ENCODE data around the gene ATG9A. TPM values are rescaled to one million over a fixed set of nuclear protein-coding genes. Genes with fewer than 3 reads are reported as not detected.
A peak's percentile ranks its signal among the peaks of the same experiment; 100 is the strongest.
"Not testable (repeated sequence)": the region's sequence is repeated elsewhere in the genome, so short reads cannot be mapped to it uniquely, and the experiment has no call there.

Gene ATG9A
- total RNA-seq, 2 donors from 2014 or later: 69.0 to 74.4 TPM

DNA sequence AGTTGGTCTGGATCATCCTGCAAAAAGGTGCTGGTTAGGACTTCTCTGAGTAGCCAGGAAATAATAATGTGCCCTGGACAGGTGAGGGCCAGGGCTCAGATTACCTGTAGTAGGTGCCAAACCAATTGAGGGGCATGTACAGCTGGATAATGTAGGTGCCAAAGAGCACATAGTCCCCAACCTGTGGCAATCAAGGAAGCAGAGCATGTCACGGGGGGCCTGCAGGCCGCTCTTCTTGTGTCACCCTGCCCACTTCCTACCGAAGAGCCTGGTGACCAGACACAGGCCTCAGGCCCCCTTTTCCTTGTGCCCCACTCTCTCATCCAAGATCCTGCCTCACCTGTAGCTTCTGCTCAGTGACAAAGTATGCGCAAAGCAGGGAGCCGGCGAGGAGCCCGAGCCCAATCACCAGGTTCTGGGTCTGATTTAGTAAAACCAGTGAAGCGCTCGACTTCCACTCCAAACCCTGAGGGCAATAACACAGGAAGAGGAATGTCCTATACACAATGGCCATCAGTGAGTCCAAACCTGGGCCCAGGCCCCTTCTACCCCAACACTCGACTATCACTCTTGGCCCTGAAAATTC lies 15.9 kb downstream of the ATG9A start:
- ATAC-seq (no peak), DNase-seq (no peak)
- intact Hi-C loops (cut with DNase I): no loop called here

DNA sequence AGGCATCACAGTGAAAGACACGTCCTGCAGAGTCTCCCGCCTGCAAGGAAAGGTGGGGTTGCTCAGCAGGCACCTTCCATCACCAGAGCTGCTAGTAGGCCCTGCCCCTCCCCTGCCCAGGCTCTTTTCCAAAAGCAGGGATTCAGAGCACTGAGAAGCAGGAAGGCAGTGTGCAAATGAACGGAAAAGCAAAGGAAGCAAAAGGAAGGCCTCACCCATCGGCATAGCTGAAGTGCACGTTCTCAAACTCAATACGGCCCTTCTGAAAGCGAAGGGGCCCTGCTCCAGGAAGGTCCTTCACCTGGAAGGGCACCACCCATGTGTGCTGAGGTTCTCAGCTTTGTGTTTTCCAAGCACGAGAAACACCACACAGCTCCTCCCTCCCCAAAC lies 16.4 kb downstream of the ATG9A start:
- intact Hi-C loops (cut with DNase I): no loop called here
- DNase-seq (no peak), ATAC-seq (no peak)

DNA sequence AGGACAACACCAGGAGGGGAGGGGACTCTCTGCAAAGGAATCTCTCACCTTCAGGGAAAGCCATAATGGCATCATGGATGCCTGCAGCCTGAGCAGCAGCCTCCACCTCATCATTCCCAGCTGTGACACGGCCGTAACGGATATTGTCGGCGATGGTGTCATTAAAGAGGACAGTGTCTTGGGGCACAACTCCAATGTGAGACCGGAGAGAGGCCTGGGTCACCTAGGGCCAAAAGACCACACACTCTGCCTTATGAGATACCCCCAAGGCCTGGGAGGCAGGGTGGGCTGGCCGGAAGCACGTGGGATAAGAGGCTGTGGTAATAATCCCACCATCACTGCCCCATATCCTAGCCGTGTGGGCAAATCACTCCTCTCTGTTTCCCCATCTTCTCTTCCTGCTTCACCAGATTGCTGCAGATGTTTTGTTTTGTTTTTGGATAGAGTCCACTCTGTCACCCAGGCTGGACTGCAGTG lies 18.5 kb downstream of the ATG9A start:
- intact Hi-C loops (cut with DNase I): no loop called here
- ATAC-seq (no peak), DNase-seq (no peak)

DNA sequence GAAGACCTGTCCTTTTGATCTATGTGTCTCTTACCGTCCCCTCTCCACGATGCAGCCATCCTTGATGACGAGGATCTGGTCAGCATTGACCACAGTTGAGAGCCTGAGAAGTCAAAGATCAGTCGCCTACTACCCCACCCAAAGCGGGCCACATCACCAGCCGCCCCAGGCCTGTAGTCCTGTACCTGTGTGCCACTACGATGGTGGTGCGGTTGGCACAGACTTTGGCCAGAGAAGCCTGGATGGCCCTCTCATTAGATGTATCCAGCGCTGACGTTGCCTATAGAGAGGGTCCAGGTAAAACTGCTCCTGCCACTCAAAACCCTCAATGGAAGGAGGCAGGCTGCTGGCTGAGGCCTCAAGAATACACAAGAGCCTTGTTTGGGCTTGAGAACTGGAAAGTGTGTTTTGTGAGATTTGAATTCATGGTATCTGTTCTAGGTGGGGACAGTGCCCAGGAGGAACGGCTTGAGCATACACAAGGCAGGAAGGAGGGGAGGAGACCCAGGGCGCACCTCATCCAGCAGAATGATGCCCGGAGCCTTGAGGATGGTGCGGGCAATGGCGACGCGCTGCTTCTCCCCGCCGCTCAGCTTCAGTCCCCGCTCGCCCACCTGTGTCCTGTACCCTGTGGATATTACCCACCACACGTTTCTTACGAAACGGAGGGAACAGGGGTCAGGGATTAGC lies 19.1 kb downstream of the ATG9A start:
- no peak for ATAC-seq
- DNase-seq: no peak
- intact Hi-C loops (cut with DNase I): no loop called here

DNA sequence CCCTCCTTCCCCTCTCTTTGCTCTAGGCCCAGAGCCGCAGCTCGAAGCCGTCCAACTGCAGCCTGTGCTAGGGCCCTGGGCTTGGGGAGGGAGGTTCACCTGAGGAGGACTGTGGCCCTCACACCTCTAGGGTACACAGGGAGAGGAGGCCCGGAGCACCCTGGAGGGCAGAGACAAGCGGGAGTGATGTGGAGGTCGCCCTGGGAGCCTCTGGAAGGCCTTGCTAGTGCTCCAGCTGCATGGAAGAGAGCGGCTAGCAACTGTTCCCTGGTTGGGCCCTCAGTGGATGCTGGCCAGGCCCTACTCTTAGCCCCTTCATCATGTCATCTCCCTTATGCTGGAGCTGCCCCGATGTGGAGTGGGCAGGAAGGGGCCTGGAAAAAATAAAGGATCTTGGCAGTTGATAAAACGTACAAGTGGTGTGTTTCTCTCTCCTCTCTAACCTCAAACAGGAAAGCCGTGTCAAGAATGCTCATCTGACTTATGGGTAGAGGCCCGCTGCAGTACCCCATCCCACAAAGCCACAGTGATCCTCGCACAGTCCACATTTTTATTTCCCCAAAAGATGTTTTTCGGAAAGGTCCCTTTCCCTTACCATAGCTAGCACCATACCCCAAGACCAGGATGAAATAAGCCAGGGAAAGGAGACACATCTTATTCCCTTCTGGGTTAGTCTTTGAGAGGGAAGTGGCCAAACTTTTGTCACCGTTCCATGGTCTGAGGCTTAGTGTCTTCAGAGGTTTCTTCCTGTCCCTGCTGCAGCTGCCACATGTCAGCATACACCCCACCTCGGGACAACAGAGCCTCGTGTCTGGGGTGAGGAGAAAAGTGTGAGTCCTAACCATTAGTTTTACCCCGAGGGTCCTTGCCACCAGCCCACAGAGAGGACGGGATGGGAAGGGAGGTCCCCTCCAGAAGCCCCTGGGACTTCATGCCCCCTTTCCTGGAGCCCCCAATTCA lies 19.9 kb downstream of the ATG9A start:
- no peak for ATAC-seq
- intact Hi-C loops (cut with DNase I): no loop called here
- no peak for DNase-seq

DNA sequence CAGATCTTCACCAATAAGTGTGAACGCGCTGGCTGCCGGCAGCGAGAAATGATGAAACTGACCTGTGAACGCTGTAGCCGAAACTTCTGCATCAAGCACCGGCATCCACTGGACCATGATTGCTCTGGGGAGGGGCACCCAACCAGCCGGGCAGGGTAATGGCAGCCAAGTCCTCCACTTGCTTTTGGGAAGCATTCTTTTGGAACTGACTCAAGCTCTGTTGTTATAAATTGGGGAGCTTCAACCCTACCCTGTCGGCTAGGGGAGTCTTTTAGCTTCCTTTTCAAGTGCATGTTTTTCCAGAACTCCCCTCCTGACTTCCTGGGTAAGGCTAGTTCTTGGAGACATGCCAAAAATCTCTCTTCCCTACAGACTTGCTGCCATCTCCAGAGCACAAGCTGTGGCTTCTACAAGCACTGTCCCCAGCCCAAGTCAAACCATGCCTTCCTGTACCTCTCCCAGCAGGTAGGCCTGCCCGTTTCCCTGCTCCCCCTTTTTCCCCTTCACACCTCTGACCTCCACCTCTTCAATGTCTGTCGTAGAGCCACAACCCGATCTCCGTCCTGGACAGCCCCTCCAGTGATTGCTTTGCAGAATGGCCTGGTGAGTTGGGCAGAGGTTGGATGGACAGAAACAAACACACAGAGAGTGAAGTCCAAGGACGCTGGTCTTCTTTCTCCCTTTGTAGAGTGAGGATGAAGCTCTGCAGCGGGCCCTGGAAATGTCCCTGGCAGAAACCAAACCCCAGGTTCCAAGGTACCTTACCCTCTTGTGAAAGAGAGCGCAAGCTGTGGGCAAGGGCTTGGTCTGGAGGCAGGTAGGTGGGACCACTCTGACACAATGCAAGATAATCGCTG lies 21.3 kb downstream of the ATG9A start:
- no peak for DNase-seq
- intact Hi-C loops (cut with DNase I): no loop called here

DNA sequence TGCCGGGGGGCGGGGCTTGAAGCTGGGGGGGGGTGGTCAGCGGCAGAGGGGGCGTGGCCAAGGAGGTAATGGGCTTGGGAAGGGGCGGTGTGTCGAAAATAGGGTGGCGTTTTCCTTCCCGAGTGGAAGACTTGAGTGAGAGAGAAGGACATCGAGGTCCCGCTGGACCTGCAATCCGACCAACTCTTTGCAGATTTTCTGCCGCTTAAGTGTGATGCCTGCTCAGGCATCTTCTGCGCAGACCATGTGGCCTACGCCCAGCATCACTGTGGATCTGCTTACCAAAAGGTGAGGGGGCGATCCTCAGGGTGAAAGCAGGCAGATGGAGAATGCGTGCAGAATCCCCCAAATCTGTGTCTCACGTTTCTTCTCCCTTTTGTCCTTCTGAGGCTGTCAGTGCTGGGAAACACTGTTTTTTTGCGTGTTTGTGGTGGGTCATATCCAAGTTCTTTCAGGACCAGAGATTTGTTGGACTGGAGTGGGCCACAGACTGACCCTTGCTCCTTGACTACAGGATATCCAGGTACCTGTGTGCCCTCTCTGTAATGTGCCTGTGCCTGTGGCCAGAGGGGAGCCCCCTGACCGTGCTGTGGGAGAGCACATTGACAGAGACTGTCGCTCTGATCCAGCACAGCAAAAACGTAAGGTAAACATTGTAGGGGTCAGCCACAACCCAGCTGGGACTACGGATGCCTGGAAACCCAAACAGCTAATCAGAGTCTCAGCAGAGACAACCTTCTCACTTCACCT lies 22.1 kb downstream of the ATG9A start:
- no peak for DNase-seq
- intact Hi-C loops (cut with DNase I): no loop called here
- no peak for ATAC-seq

More for the DNA sequence above, 21.3 kb downstream of the ATG9A start:
- ATAC-seq: no peak

DNA sequence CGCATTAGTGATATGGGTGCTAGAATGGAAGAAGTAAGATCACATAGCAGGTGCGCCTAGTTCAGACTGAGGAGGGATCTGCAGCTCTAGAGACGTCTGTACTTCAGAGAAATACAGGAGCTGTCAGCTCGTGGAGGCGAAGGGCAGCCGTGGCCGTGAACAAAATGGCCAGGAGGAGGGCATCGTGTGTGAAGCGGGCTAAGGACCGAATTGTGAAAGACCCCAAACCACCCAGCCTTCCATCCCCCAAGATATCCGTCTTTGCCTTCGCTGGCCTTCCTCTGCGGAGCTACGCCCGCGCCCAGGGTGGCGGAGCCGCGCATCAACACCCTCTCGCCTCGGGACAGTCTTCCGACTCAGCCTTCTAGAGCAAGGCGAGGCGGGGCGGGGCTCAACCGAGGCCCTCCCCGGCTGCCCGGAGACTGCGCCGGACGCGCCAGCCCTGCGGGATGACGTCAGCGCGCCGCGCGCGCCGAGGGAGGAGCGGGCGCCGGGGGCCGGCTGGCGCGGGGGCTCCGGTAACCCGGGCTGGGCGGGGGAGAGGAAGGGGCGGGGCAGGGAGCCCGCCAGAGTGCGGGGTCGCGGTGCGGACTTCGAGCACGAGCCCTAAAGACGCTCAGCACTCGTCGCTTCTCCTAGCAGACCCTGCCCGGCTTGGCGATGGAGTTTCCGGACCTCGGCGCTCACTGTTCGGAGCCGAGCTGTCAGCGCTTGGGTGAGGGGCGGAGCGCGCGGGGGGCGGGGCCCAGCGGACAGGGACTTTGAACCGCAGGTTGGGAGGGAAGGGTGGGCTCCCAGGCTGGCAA lies 22.9 kb downstream of the ATG9A start, which contains the start of gene ZFAND2B:
ZFAND2B (plus strand) TSS at position 455 of the 806 bp plus-strand sequence; CDS start at position 661, 206 bp downstream.
- ATAC-seq (peak; percentile 98), DNase-seq (peak; percentile 96)
- intact Hi-C loops (cut with DNase I): no loop called here

DNA sequence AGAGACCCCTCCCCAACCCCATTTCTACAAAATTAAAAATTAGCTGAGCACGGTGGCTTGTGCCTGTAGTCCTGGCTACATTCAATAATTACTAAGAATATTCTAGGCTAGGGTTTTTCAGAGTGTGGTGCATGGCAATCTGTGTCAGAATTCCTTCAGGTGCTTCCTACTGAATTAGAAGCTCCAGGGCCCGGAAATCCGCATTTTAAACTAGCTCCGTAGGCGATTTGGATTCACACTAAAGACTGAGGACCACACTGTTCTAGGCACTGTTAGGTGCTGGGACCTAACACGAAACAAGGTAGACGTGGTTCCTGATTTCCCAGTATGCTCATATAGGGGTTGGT lies 23.5 kb downstream of the ATG9A start:
- ATAC-seq: no peak
- no peak for DNase-seq
- intact Hi-C loops (cut with DNase I): no loop called here

DNA sequence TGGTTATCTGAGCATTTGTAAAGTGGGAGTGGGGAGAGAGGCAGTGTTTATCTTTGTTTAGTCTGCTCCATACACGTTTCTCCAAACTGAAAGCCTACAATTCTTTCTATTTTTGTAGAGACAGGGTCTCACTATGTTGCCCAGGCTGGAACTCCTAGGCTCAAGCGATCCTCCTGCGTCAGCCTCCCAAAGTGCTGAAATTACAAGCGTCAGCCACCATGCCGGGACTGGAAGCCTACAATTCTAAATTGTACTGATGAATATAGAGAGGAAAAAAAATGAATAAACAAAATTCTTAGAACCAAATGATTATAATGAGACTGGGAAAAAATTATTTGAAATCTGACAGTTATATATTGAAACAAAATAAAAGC lies 24.3 kb downstream of the ATG9A start:
- DNase-seq (no peak), ATAC-seq (no peak)
- intact Hi-C loops (cut with DNase I): no loop called here

DNA sequence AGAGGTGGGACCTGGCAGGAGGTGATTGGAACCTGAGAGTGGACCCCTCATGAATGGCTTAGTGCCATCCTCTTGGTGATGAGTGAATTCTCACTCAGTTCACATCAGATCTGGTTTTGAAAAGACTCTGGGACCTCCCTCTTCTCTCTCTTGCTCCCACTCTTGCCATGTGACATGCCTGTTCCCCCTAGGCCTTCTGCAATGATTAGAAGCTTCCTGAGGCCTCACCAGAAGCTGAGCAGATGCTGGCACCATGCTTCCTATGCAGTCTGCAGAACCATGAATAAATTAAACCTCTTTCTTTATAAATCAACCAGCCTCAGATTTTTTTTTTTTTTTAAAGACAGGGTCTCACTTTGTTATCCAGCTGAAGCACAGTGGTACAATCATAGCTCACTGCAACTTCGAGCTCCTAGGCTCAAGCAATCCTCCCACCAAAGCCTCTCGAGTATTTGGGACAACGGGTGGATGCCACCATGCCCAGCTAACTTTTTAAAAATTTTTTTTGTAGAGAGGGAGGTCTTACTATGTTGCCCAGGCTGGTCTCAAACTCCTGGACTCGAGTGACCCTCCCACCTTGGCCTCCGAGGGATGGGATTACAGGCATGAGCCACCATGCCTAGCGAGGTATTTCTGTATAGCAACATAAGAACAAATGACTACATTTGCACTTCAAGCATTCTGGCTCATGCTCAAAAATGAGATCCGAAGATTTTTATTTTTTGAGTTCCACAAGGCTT lies 24.8 kb downstream of the ATG9A start:
- DNase-seq (no peak), ATAC-seq (no peak)
- intact Hi-C loops (cut with DNase I): no loop called here

DNA sequence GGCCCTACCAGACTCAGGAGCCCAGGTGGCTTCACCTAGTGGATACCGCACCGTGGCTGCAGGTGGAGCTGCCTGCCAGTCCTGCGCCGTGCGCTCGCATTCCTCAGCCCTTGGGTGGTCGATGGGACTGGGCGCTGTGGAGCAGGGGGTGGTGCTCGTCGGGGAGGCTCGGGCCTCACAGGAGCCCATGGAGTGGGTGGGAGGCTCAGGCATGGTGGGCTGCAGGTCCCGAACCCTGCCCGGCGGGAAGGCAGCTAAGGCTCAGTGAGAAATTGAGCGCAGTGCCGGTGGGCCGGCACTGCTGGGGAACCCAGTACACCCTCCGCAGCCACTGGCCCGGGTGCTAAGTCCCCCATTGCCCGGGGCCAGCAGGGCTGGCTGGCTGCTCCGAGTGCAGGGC lies 28.1 kb downstream of the ATG9A start:
- intact Hi-C loops (cut with DNase I); DNase-seq; ATAC-seq: not testable (repeated sequence)

DNA sequence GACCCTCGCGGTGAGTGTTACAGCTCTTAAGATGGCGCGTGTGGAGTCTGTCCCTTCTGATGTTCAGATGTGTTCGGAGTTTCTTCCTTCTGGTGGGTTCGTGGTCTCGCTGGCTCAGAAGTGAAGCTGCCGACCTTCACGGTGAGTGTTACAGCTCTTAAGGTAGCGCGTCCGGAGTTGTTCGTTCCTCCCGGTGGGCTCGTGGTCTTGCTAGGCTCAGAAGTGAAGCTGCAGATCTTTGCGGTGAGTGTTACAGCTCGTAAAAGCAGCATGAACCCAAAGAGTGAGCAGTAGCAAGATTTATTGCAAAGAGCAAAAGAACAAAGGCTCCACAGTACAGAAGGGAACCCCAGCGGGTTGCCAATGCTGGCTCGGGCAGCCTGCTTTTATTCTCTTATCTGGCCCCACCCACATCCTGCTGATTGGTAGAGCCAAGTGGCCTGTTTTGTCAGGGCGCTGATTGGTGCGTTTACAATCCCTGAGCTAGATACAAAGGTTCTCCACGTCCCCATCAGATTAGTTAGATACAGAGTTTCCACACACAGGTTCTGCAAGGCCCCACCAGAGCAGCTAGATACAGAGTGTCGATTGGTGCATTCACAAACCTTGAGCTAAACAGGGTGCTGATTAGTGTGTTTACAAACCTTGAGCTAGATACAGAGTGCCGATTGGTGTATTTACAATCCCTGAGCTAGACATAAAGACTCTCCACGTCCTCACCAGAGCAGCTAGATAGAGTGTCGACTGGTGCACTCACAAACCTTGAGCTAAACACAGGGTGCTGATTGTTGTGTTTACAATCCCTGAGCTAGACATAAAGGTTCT lies 28.7 kb downstream of the ATG9A start:
- DNase-seq; ATAC-seq; intact Hi-C loops (cut with DNase I): not testable (repeated sequence)

DNA sequence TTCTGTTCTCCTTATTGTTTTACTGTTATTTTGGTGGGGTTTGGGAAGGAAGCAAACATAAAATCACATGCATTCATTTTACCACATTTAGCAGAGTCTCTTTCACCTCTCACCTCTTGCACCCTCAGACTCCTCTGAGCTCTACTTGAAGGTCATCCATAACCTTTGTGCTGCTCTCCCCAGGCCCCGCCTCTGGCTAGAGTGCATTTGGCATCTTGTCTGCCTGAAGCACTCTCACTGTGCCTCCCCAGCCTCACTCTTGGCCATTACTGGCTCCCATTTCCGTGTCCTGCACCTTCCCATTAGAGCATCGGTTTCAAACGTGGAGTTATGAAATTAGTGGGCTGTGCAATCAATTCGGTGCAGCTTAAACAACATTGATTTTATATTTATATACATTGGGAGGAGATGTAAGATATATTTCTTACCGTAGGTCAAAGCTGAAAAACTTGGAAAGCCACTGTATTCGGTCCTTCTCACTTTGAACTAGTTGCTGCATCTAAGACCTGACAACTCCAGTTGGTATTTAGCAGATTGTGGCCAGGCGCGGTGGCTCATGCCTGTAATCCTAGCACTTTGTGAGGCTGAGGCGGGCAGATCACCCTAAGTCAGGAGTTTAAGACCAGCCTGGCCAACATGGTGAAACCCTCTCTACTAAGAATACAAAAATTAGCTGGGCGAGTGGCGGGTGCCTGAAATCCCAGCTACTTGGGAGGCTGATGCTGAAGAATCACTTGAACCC lies 29.8 kb downstream of the ATG9A start:
- DNase-seq (no peak), ATAC-seq (peak in 1 of 2 donors; percentile 86)
- intact Hi-C loops (cut with DNase I): no loop called here

DNA sequence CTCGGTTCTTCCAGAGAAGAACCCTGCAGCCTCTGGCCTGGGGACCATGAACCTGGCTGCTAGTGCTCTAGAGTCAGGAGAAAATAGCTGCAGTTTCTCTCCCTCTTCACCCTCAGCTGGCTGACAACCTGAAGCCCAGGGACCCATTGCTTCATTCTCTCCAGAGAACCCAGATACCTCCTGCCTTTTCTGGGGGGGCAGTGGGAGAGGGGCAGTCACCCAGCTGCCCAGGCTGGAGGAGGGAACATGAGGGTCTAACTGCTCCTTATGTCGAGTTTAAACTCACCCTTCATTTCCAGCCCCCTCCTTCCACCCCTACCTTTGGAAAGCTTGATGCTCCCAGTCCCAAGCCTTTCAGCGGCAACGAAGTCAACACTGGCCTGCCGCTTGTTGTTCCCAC lies 30.5 kb downstream of the ATG9A start:
- intact Hi-C loops (cut with DNase I): no loop called here

More for the DNA sequence above, 30.5 kb downstream of the ATG9A start:
- DNase-seq: no peak
- ATAC-seq: no peak
